ENCODE data around the gene DDX4.

DDX4 gene

GRCh38 chr5:55847837-55848236 is 110.0 kb downstream of the DDX4 start:
- H3K4me3 ChIP-seq (ENCODE audit: low read depth, low read length) = no peak overlapping the region
- no peak for TF ChIP-seq CTCF (IDR thresholded peaks at IDR 0.05; ENCODE audit: borderline replicate concordance, insufficient read depth, low read depth, low read length)

GRCh38 chr5:55848783-55849182 is 110.9 kb downstream of the DDX4 start:
- TF ChIP-seq CTCF (IDR thresholded peaks at IDR 0.05; ENCODE audit: borderline replicate concordance, insufficient read depth, low read depth, low read length) = no peak
- no peak overlapping the region for H3K4me3 ChIP-seq (ENCODE audit: low read depth, low read length)

- TF ChIP-seq CTCF (IDR thresholded peaks at IDR 0.05; ENCODE audit: borderline replicate concordance, insufficient read depth, low read depth, low read length) = no peak
- no peak within 1 kb of the TSS for H3K4me3 ChIP-seq (ENCODE audit: low read depth, low read length)
Measured at GRCh38 chr5:55850839-55851674, 113.2 kb downstream of the DDX4 start, which contains the start of gene IL31RA. IL31RA (plus strand) TSS chr5:55851357; CDS start chr5:55851571, 214 bp downstream.

GRCh38 chr5:55851675-55851979 is 113.8 kb downstream of the DDX4 start:
- TF ChIP-seq CTCF (IDR thresholded peaks at IDR 0.05; ENCODE audit: borderline replicate concordance, insufficient read depth, low read depth, low read length) = no peak
- H3K4me3 ChIP-seq (ENCODE audit: low read depth, low read length) = no peak overlapping the region

- TF ChIP-seq CTCF (IDR thresholded peaks at IDR 0.05; ENCODE audit: borderline replicate concordance, insufficient read depth, low read depth, low read length) = no peak
- no peak overlapping the region for H3K4me3 ChIP-seq (ENCODE audit: low read depth, low read length)
Measured at GRCh38 chr5:55852503-55852902, 114.6 kb downstream of the DDX4 start.

- no peak overlapping the region for H3K4me3 ChIP-seq (ENCODE audit: low read depth, low read length)
- no peak for TF ChIP-seq CTCF (IDR thresholded peaks at IDR 0.05; ENCODE audit: borderline replicate concordance, insufficient read depth, low read depth, low read length)
Measured at GRCh38 chr5:55853041-55853670, 115.3 kb downstream of the DDX4 start.

- no peak for TF ChIP-seq CTCF (IDR thresholded peaks at IDR 0.05; ENCODE audit: borderline replicate concordance, insufficient read depth, low read depth, low read length)
Measured at GRCh38 chr5:55853818-55854217, 116.0 kb downstream of the DDX4 start.

More at GRCh38 chr5:55853818-55854217, 116.0 kb downstream of the DDX4 start:
- H3K4me3 ChIP-seq (ENCODE audit: low read depth, low read length) = no peak overlapping the region

All from GM12875 (cell line).